SK-N-MC (cell line): Measurements from ENCODE around the gene BCAS3.
A peak's percentile ranks its signal among the peaks of the same experiment; 100 is the strongest.
"Not testable (repeated sequence)": the region's sequence is repeated elsewhere in the genome, so short reads cannot be mapped to it uniquely, and the experiment has no call there.

Source experiments
- DNase-seq: peaks from one replicate; pipeline ENCODE4 v3.0.0-alpha.2; 2011; ENCODE audit warnings: low read depth, low spot score
- H3K27ac ChIP-seq: fragments of 200-600 bp; sonication (generic); 2 replicates; pipeline ENCODE4 v1.5.1; 2016; ENCODE audit warnings: mixed run types
- H3K36me3 ChIP-seq: fragments of 200-600 bp; sonication (generic); 2 replicates; pipeline ENCODE4 v1.6.1; 2017; ENCODE audit warnings: antibody characterized with exemption, low read length, mixed read lengths; ENCODE audit not compliant: insufficient read depth
- H3K4me3 ChIP-seq: fragments of 200-600 bp; sonication (generic); 2 replicates; pipeline ENCODE4 v1.5.1; 2016
- H3K9ac ChIP-seq: fragments of 200-600 bp; sonication (generic); 2 replicates; pipeline ENCODE4 v1.8.0; 2017; ENCODE audit warnings: mixed run types, mixed read lengths; ENCODE audit not compliant: insufficient read length
- H3K9me3 ChIP-seq: fragments of 200-600 bp; sonication (generic); 2 replicates; pipeline ENCODE4 v1.6.1; 2017; ENCODE audit warnings: low read depth, mild to moderate bottlenecking, antibody characterized with exemption, low read length, moderate library complexity, mixed read lengths
- EZH2 ChIP-seq: fragments of 200-600 bp; sonication (generic); IDR thresholded peaks from one replicate; pipeline ENCODE4 v1.6.1; 2017; ENCODE audit warnings: antibody characterized with exemption
- FOXP2 ChIP-seq: optimal IDR thresholded peaks from 2 replicates; pipeline ENCODE3; 2011; ENCODE audit warnings: mild to moderate bottlenecking, moderate library complexity; ENCODE audit not compliant: insufficient read depth; ENCODE audit errors: extremely low read length, control extremely low read depth
- POLR2AphosphoS5 ChIP-seq: IDR thresholded peaks from 2 replicates; pipeline ENCODE4 v1.6.1; 2012; ENCODE audit warnings: mild to moderate bottlenecking, low read depth, low read length, borderline replicate concordance

The BCAS3 gene

GRCh38 chr17:60804831-60805230, 127.2 kb downstream of the BCAS3 start:
- Histone ChIP-seq H3K9me3 (no peaks in the 10 kb centered on the region), H3K27ac (no peak overlapping the region), H3K4me3 (no peak overlapping the region), H3K9ac (no peak overlapping the region), H3K36me3 (no peaks in the 10 kb centered on the region)
- DNase-seq, result no peak
- TF ChIP-seq EZH2 (no peak), POLR2AphosphoS5 (no peak), FOXP2 (no peak)

GRCh38 chr17:60809421-60809820, 131.8 kb downstream of the BCAS3 start:
- DNase-seq, result no peak
- H3K36me3 ChIP-seq, result no peaks in the 10 kb centered on the region
- TF ChIP-seq POLR2AphosphoS5 (no peak), EZH2 (no peak), FOXP2 (no peak)
- 0 out of 2 replicates have a peak overlapping the region, but pooled peaks have one; percentile 80 for H3K27ac ChIP-seq
- H3K9me3 ChIP-seq, result no peaks in the 10 kb centered on the region
- no peak overlapping the region for H3K4me3 ChIP-seq
- H3K9ac ChIP-seq, result no peak overlapping the region

GRCh38 chr17:60814941-60815340, 137.3 kb downstream of the BCAS3 start:
- not testable (repeated sequence) for DNase-seq, H3K9ac ChIP-seq, H3K9me3 ChIP-seq, H3K4me3 ChIP-seq, H3K36me3 ChIP-seq, H3K27ac ChIP-seq

GRCh38 chr17:60817192-60817591, 139.5 kb downstream of the BCAS3 start:
- Histone ChIP-seq H3K9ac (no peak overlapping the region), H3K36me3 (no peaks in the 10 kb centered on the region), H3K27ac (no peak overlapping the region), H3K9me3 (no peaks in the 10 kb centered on the region), H3K4me3 (no peak overlapping the region)
- TF ChIP-seq EZH2, result no peak
- no peak for TF ChIP-seq FOXP2
- TF ChIP-seq POLR2AphosphoS5, result no peak
- no peak for DNase-seq

GRCh38 chr17:60819447-60820130, 141.9 kb downstream of the BCAS3 start:
- no peak for DNase-seq
- TF ChIP-seq FOXP2 (no peak), POLR2AphosphoS5 (no peak), EZH2 (no peak)
- Histone ChIP-seq H3K36me3 (no peaks in the 10 kb centered on the region), H3K9me3 (no peaks in the 10 kb centered on the region), H3K9ac (no peak overlapping the region), H3K27ac (no peak overlapping the region), H3K4me3 (no peak overlapping the region)

GRCh38 chr17:60823515-60823914, 145.9 kb downstream of the BCAS3 start:
- TF ChIP-seq POLR2AphosphoS5 (no peak), FOXP2 (no peak)
- no peaks in the 10 kb centered on the region for H3K9me3 ChIP-seq
- no peak overlapping the region for H3K4me3 ChIP-seq
- H3K27ac ChIP-seq, result no peak overlapping the region
- no peak for DNase-seq
- no peak overlapping the region for H3K9ac ChIP-seq
- H3K36me3 ChIP-seq, result no peaks in the 10 kb centered on the region

GRCh38 chr17:60825351-60825750, 147.7 kb downstream of the BCAS3 start:
- no peak for DNase-seq
- Histone ChIP-seq H3K9me3 (no peaks in the 10 kb centered on the region), H3K9ac (no peak overlapping the region), H3K27ac (no peak overlapping the region), H3K4me3 (no peak overlapping the region), H3K36me3 (no peaks in the 10 kb centered on the region)
- no peak for TF ChIP-seq POLR2AphosphoS5
- TF ChIP-seq FOXP2, result no peak
- no peak for TF ChIP-seq EZH2

GRCh38 chr17:60827943-60828342, 150.3 kb downstream of the BCAS3 start:
- Histone ChIP-seq H3K9me3 (no peaks in the 10 kb centered on the region), H3K36me3 (no peaks in the 10 kb centered on the region), H3K27ac (no peak overlapping the region), H3K9ac (no peak overlapping the region), H3K4me3 (no peak overlapping the region)
- no peak for TF ChIP-seq EZH2
- TF ChIP-seq FOXP2, result no peak
- no peak for TF ChIP-seq POLR2AphosphoS5
- no peak for DNase-seq

- no peak overlapping the region for H3K4me3 ChIP-seq
- no peak overlapping the region for H3K9ac ChIP-seq
- DNase-seq, result peak; percentile 62
- H3K9me3 ChIP-seq, result no peaks in the 10 kb centered on the region
- H3K36me3 ChIP-seq, result no peaks in the 10 kb centered on the region
- H3K27ac ChIP-seq, result no peak overlapping the region
- TF ChIP-seq EZH2 (no peak), POLR2AphosphoS5 (no peak; the same call in 1 of the 2 replicates), FOXP2 (no peak)
Observed at GRCh38 chr17:60832151-60832585, 154.5 kb downstream of the BCAS3 start.
